GM12878 (cell line): ENCODE data around the gene LBHD1. TPM values are rescaled to one million over a fixed set of nuclear protein-coding genes. Genes with fewer than 3 reads are reported as not detected.

ENCODE experiments used
- ATAC-seq: fragments of 200-7000 bp; cut with Tn5 transposase; 3 replicates; pipeline ENCODE4 v1.9.1; 2020; ENCODE audit warnings: mild to moderate bottlenecking, moderate library complexity
- BruUV-seq: library from RNA; stranded (reverse); fragments of 400-500 nt; replicated peaks from 2 replicates; lab custom pipeline; 2021; lab: Mats Ljungman, UMichigan
- CTCF ChIA-PET: fragments of 300-600 bp; sonication (Branson Sonifier 250); formaldehyde crosslinking; extraction: SDS; loops from one replicate; lab custom pipeline; 2021; ENCODE audit warnings: inconsistent platforms; lab: Yijun Ruan, JAX
- POLR2A ChIA-PET: fragments of 350-600 bp; formaldehyde crosslinking; extraction: SDS; loops from one replicate; lab custom pipeline; 2021; ENCODE audit warnings: inconsistent platforms; lab: Charles Lee
- RAD21 ChIA-PET: fragments of 300-600 bp; sonication (Branson Sonifier 250); formaldehyde crosslinking; loops from one replicate; lab custom pipeline; 2023; ENCODE audit warnings: antibody characterized with exemption; ENCODE audit not compliant: unreplicated experiment; lab: Charles Lee
- SMC1A ChIA-PET: fragments of 300-600 bp; sonication (Branson Sonifier 250); formaldehyde crosslinking; loops from one replicate; lab custom pipeline; 2023; ENCODE audit not compliant: unreplicated experiment, uncharacterized antibody; lab: Charles Lee
- DNase-seq: peaks from one replicate; pipeline ENCODE4 v3.0.0-alpha.2; 2011; ENCODE audit warnings: low read depth, low spot score
- FAIRE-seq: peaks from 3 replicates; lab custom pipeline; 2011; peaks lifted over from hg19 to GRCh38; lab: Jason Lieb, UNC
- H2AFZ ChIP-seq: 2 replicates; pipeline ENCODE4 v1.6.0; 2011; ENCODE audit warnings: low read depth, low read length, control low read depth; ENCODE audit not compliant: control insufficient read depth
- H3K27ac ChIP-seq: 2 replicates; pipeline ENCODE4 v1.5.1; 2011; ENCODE audit warnings: control low read depth; ENCODE audit not compliant: control insufficient read depth, insufficient read depth
- H3K27me3 ChIP-seq, 2 experiments: replicated peaks in 1 of 2; 2 replicates each; pipeline versions ENCODE4 v1.6.0 to v1.6.1; 2011; ENCODE audit warnings: low read length in 1 of 2; ENCODE audit not compliant: control insufficient read depth in 2 of 2, insufficient read depth in 2 of 2
- H3K36me3 ChIP-seq, 2 experiments: 2 replicates each; pipeline ENCODE4 v1.5.1; 2011; ENCODE audit warnings: low read length in 1 of 2; ENCODE audit not compliant: control insufficient read depth in 2 of 2, insufficient read depth in 2 of 2
- H3K4me1 ChIP-seq: 2 replicates; pipeline ENCODE4 v1.6.1; 2011; ENCODE audit warnings: mild to moderate bottlenecking, low read length, moderate library complexity, mixed read lengths; ENCODE audit not compliant: control insufficient read depth, insufficient read depth
- H3K4me2 ChIP-seq: 2 replicates; pipeline ENCODE4 v1.6.0; 2011; ENCODE audit warnings: control low read depth; ENCODE audit not compliant: control insufficient read depth, insufficient read depth
- H3K4me3 ChIP-seq: fragments of 200-600 bp; sonication (generic); 2 replicates; pipeline ENCODE4 v1.5.1; 2016
- H3K79me2 ChIP-seq: 2 replicates; pipeline ENCODE4 v1.6.0; 2011; ENCODE audit warnings: low read length; ENCODE audit not compliant: control insufficient read depth, insufficient read depth
- H3K9ac ChIP-seq: 2 replicates; pipeline ENCODE4 v1.8.0; 2011; ENCODE audit warnings: low read length, control low read depth, mixed read lengths; ENCODE audit not compliant: control insufficient read depth, insufficient read depth
- H3K9me3 ChIP-seq: replicated peaks from 3 replicates; pipeline ENCODE4 v1.5.1; 2011; ENCODE audit warnings: mild to moderate bottlenecking, low read length; ENCODE audit not compliant: control insufficient read depth, insufficient read depth
- H4K20me1 ChIP-seq: 2 replicates; pipeline ENCODE4 v1.6.0; 2011; ENCODE audit not compliant: control insufficient read depth, insufficient read depth
- CEBPB ChIP-seq, 2 experiments: fragments of 150-350 bp in 1 of 2; IDR thresholded peaks; 2 replicates each; pipeline ENCODE4 v1.6.1; 2012 to 2014; ENCODE audit warnings: low read depth in 2 of 2, low read length in 2 of 2, borderline replicate concordance in 1 of 2, inconsistent platforms in 1 of 2
- E2F4 ChIP-seq: IDR thresholded peaks from 2 replicates; pipeline ENCODE4 v1.6.1; 2012; ENCODE audit warnings: low read depth, low read length, improper control_type of control experiment
- JUND ChIP-seq: IDR thresholded peaks from 2 replicates; pipeline ENCODE4 v1.6.1; 2012; ENCODE audit warnings: low read depth, mild to moderate bottlenecking, low read length, improper control_type of control experiment, moderate library complexity
- LARP7 ChIP-seq: fragments of 450-650 bp; IDR thresholded peaks from 2 replicates; pipeline ENCODE4 v1.6.1; 2017; ENCODE audit warnings: mild to moderate bottlenecking
- MXI1 ChIP-seq: fragments of 150-350 bp; IDR thresholded peaks from 2 replicates; pipeline ENCODE4 v1.6.1; 2011; ENCODE audit warnings: low read depth, mild to moderate bottlenecking, inconsistent platforms, low read length, improper control_type of control experiment
- PML ChIP-seq: IDR thresholded peaks from 2 replicates; pipeline ENCODE4 v1.6.1; 2012; ENCODE audit warnings: low read length, inconsistent platforms
- RB1 ChIP-seq: fragments of 450-650 bp; formaldehyde crosslinking; IDR thresholded peaks from 2 replicates; pipeline ENCODE4 v1.6.1; 2017; ENCODE audit warnings: mild to moderate bottlenecking, borderline replicate concordance
- TCF7 ChIP-seq: IDR thresholded peaks from 2 replicates; pipeline ENCODE4 v1.6.1; 2014; ENCODE audit warnings: antibody characterized with exemption, borderline replicate concordance
- ZBED1 ChIP-seq: IDR thresholded peaks from 2 replicates; pipeline ENCODE4 v1.6.1; 2016; ENCODE audit warnings: borderline replicate concordance
- WGBS: methylation state at CpG from one replicate; pipeline ENCODE4 v1.1.6; 2016; ENCODE audit warnings: low lambda C conversion rate; ENCODE audit not compliant: insufficient replicate concordance, insufficient coverage; ENCODE audit errors: missing lambda C conversion rate; 5-methylcytosine and 5-hydroxymethylcytosine counted together
- in situ Hi-C: fragments of 300-500 bp; cut with MboI; formaldehyde crosslinking; loops from 9 replicates; pipeline ENCODE4 v1.14.3; 2018; ENCODE audit warnings: mixed read lengths
- intact Hi-C: fragments of 100-400 bp; cut with micrococcal nuclease; formaldehyde crosslinking; loops from one replicate; pipeline ENCODE4 v1.14.2; 2022; ENCODE audit not compliant: unreplicated experiment
- polyA plus RNA-seq, 11 experiments: library from polyadenylated mRNA; depleted of rRNA in 4 of 11; unstranded in 6 of 11; stranded (reverse) in 5 of 11; fragments of >200 nt; fragmentation: Nextera tagmentation in 4 of 11; fragmentation: Illumina TruSeq in 1 of 11; extraction: Ambion mirVana in 4 of 11; extraction: Trizol in 1 of 11; gene quantifications; 1 replicate in 1 of 11; 2 replicates in 10 of 11; pipeline versions ENCODE4 v1.2.1 to v1.2.3, GENCODE V29; 2011 to 2016; ENCODE audit warnings: inconsistent platforms in 2 of 11, missing spikeins in 2 of 11, low read depth in 1 of 11
- total RNA-seq, 4 experiments: library from RNA; depleted of rRNA in 3 of 4; stranded (reverse); fragments of >200 nt in 3 of 4; fragmentation: Illumina TruSeq in 1 of 4; extraction: Trizol in 1 of 4; gene quantifications; 2 replicates each; pipeline versions ENCODE4 v1.2.1 to v1.2.3, GENCODE V29; 2013 to 2021
- TF ChIP-seq, protein P1 (sequence below): fragments of 450-650 bp; IDR thresholded peaks from 2 replicates; pipeline ENCODE4 v1.6.1; 2017; ENCODE audit warnings: low read depth, mild to moderate bottlenecking, moderate library complexity
- TF ChIP-seq, protein P2 (sequence below): fragments of 450-650 bp; IDR thresholded peaks from 2 replicates; pipeline ENCODE4 v1.6.1; 2018; ENCODE audit warnings: borderline replicate concordance, mild to moderate bottlenecking; ENCODE audit not compliant: partially characterized antibody
- TF ChIP-seq, protein P3 (sequence below): fragments of 450-650 bp; formaldehyde crosslinking; IDR thresholded peaks from 2 replicates; pipeline ENCODE4 v1.5.0; 2022; ENCODE audit warnings: mild to moderate bottlenecking, missing genetic modification characterization

The LBHD1 gene
- total and polyA plus RNA-seq, 10 of the 15 experiments (the other 5 are each of a cell fraction or from before 2014, with no cell fraction given): 0.79 to 12.0 (median 7.6) TPM

- Histone ChIP-seq H3K27me3 (no peaks in the 10 kb centered on the region), H3K27ac (no peak overlapping the region), H2AFZ (no peak overlapping the region), H3K9me3 (no peaks in the 10 kb centered on the region), H3K79me2 (peaks cover 3% of the 10 kb centered on the region; the same call in 1 of the 2 replicates), H4K20me1 (no peaks in the 10 kb centered on the region), H3K36me3 (peaks cover 31 to 42% of the 10 kb centered on the region in 2 experiments), H3K4me3 (0 out of 2 replicates have a peak overlapping the region, but pooled peaks have one; percentile 13), H3K4me1 (peaks cover 22% of the 10 kb centered on the region), H3K9ac (no peak overlapping the region), H3K4me2 (no peak overlapping the region; the same call in 1 of the 2 replicates)
- ChIA-PET POLR2A (interaction anchor here (0.6 to 5.5 kb wide), 3 partner anchors 13 to 118 kb away, joined by 3 to 40 read pairs (median 4); partner anchors contain the start of genes HNRNPUL2, STX5, TAF6L and TTC9C), RAD21 (no interaction called here), SMC1A (interaction anchor here (1.9 kb wide), 1 partner anchor 10 kb away, joined by 7 read pairs; no protein-coding TSS in a partner anchor), CTCF (interaction anchor here (1.2 kb wide), 1 partner anchor 73 kb away, joined by 3 read pairs; no protein-coding TSS in a partner anchor)
- ATAC-seq (no peak), FAIRE-seq (no peak), DNase-seq (no peak)
- TF ChIP-seq JUND (no peak), TCF7 (no peak), CEBPB (IDR thresholded peaks at IDR 0.05; ENCODE audit: borderline replicate concordance in 1 of 2, low read depth in 2 of 2, low read length in 2 of 2) (no peak), PML (no peak), MXI1 (no peak), ZBED1 (no peak), E2F4 (no peak), RB1 (no peak), LARP7 (no peak)
- TF ChIP-seq, protein P1, sequence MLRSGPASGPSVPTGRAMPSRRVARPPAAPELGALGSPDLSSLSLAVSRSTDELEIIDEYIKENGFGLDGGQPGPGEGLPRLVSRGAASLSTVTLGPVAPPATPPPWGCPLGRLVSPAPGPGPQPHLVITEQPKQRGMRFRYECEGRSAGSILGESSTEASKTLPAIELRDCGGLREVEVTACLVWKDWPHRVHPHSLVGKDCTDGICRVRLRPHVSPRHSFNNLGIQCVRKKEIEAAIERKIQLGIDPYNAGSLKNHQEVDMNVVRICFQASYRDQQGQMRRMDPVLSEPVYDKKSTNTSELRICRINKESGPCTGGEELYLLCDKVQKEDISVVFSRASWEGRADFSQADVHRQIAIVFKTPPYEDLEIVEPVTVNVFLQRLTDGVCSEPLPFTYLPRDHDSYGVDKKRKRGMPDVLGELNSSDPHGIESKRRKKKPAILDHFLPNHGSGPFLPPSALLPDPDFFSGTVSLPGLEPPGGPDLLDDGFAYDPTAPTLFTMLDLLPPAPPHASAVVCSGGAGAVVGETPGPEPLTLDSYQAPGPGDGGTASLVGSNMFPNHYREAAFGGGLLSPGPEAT: no peak
- TF ChIP-seq, protein P2, sequence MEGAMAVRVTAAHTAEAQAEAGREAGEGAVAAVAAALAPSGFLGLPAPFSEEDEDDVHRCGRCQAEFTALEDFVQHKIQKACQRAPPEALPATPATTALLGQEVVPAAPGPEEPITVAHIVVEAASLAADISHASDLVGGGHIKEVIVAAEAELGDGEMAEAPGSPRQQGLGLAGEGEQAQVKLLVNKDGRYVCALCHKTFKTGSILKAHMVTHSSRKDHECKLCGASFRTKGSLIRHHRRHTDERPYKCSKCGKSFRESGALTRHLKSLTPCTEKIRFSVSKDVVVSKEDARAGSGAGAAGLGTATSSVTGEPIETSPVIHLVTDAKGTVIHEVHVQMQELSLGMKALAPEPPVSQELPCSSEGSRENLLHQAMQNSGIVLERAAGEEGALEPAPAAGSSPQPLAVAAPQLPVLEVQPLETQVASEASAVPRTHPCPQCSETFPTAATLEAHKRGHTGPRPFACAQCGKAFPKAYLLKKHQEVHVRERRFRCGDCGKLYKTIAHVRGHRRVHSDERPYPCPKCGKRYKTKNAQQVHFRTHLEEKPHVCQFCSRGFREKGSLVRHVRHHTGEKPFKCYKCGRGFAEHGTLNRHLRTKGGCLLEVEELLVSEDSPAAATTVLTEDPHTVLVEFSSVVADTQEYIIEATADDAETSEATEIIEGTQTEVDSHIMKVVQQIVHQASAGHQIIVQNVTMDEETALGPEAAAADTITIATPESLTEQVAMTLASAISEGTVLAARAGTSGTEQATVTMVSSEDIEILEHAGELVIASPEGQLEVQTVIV: no peak
- TF ChIP-seq, protein P3, sequence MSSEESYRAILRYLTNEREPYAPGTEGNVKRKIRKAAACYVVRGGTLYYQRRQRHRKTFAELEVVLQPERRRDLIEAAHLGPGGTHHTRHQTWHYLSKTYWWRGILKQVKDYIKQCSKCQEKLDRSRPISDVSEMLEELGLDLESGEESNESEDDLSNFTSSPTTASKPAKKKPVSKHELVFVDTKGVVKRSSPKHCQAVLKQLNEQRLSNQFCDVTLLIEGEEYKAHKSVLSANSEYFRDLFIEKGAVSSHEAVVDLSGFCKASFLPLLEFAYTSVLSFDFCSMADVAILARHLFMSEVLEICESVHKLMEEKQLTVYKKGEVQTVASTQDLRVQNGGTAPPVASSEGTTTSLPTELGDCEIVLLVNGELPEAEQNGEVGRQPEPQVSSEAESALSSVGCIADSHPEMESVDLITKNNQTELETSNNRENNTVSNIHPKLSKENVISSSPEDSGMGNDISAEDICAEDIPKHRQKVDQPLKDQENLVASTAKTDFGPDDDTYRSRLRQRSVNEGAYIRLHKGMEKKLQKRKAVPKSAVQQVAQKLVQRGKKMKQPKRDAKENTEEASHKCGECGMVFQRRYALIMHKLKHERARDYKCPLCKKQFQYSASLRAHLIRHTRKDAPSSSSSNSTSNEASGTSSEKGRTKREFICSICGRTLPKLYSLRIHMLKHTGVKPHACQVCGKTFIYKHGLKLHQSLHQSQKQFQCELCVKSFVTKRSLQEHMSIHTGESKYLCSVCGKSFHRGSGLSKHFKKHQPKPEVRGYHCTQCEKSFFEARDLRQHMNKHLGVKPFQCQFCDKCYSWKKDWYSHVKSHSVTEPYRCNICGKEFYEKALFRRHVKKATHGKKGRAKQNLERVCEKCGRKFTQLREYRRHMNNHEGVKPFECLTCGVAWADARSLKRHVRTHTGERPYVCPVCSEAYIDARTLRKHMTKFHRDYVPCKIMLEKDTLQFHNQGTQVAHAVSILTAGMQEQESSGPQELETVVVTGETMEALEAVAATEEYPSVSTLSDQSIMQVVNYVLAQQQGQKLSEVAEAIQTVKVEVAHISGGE (CRISPR knock-in tag): no peak
- in situ Hi-C loops (no loop called here), intact Hi-C loops (no loop called here)
- 97% methylated on average over 2 of the region's 2 CpGs for WGBS
- BruUV-seq: no TSS peak
Measured at GRCh38 chr11:62713343-62713742, 41.3 kb upstream of the LBHD1 start.
